ENCODE results near the gene LTBP1.

DNA sequence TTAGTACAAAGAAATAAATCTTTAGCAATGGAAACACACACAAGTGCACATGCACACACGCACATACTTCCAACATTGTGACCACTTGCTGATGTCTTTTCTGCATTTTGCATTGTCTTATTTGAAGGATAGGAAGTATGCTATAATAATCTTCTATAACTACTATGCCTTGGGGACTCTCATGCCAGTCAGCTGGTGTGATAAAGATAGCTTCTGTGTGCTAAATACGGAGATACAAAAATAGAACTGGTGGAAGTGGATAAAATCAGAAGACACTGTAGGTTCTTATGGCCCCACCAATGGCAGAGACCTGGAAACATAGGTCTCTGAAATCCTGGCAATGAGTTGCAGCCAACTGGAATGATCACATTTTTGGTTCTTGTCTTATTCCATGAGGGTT is 498.2 kb downstream of the LTBP1 start:
- TF ChIP-seq, protein P1, sequence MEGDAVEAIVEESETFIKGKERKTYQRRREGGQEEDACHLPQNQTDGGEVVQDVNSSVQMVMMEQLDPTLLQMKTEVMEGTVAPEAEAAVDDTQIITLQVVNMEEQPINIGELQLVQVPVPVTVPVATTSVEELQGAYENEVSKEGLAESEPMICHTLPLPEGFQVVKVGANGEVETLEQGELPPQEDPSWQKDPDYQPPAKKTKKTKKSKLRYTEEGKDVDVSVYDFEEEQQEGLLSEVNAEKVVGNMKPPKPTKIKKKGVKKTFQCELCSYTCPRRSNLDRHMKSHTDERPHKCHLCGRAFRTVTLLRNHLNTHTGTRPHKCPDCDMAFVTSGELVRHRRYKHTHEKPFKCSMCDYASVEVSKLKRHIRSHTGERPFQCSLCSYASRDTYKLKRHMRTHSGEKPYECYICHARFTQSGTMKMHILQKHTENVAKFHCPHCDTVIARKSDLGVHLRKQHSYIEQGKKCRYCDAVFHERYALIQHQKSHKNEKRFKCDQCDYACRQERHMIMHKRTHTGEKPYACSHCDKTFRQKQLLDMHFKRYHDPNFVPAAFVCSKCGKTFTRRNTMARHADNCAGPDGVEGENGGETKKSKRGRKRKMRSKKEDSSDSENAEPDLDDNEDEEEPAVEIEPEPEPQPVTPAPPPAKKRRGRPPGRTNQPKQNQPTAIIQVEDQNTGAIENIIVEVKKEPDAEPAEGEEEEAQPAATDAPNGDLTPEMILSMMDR (conservative IDR thresholded peaks at IDR 0.05; ENCODE audit: low read depth, low read length): no peak
- TF ChIP-seq EZH2 (IDR thresholded peaks at IDR 0.05; ENCODE audit: borderline replicate concordance, low read depth, low read length, poor library complexity, severe bottlenecking): no peak
